DMS53 treated with DMSO at 0.1 percent for 48 hours (cell line): ENCODE results near the gene CCP110.

Experiments used
- DNase-seq: peaks from one replicate; lab custom pipeline; 2025; ENCODE audit not compliant: unreplicated experiment; lab: John Stamatoyannopoulos, UW

Gene CCP110

GRCh38 chr16:19549673-19550072 is 25.9 kb downstream of the CCP110 start:
- DNase-seq: no peak

- peak; percentile 91 for DNase-seq
These were observed 31.6 kb downstream of the CCP110 start, which contains the start of gene VPS35L for GRCh38 chr16:19555186-19555937. TSS of gene VPS35L (plus strand) at chr16:19555703. CDS start at chr16:19555730, 27 bp downstream.

DNA sequence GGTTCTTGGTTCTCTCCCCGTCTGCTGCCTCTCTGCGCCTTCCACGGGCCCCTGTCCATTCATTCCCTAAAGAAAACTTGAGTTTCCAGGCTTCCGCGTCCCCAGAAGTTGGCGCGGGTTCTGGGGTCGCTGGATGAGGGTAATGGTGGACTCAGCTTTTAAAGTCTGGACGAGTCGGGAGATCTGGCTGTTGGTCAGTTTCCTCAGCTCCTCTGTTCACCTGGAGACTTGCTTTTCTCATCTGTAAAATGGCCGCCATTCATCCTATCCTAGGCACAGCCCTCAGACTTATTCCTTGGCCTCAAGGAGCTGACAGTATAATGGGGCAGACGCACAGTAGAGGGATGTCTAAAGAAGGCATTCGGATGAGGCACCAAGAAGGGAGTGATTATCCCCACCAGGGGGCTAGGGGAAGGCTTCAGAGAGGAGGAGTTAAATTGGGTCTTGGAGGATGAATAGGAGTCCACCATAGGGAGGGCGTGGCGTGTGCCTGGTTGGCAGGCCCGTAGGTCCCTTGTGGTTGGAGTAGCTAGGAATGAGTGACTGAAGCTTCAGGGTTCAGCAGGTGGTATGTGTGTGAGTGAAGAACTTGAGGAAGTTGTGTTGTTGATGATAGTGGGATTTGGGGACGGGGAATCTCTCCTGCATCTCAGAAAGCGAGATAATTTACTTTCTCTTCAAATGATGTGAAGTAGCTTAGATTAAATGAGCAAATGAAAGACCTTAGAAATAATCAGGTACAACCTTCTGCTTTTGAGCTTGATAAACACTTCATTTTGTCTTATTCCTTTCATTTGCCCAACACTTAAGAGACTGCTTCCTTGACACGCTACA is 32.4 kb downstream of the CCP110 start:
- DNase-seq: no peak

GRCh38 chr16:19559242-19559910 is 35.6 kb downstream of the CCP110 start:
- peak; percentile 27 for DNase-seq

DNA sequence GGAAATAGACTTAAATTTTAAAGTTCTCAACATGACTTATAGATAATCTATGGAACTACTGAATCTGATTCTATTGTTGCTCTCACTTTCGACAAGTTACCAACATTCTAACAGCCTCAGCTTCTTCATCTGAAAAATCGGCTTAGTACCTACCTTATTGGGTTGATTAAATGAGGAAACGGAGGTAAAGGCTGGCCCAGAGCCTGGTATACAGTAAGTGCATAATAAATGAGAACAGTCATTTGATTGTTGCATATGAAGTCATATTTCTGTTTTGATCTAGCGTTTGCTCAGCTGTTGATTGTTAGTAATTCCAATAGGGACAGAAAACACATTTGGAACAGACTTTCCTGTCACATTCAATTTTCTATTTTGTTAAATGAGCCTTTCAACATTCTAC is 36.3 kb downstream of the CCP110 start:
- no peak for DNase-seq

DNA sequence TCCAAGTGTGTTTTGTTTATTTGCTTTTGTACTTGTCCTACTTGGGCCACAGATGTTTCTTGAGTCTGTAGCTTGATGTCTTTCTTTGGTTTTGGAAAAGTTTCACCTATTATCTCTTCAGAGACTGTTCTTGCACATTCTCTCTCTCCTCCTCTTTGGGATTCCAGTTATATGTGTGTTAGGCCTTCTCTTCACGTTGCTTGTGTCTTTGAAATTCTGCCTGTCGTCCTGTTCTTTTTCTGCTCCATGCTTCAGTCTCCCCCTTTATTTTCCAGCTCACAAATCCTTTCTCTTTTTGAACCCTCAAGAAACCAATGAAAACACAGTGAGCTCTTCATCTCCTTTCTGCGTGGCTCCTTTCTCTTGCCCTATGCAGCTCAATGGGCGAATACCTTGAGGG is 39.6 kb downstream of the CCP110 start:
- DNase-seq: no peak

- no peak for DNase-seq
These were observed 42.6 kb downstream of the CCP110 start for GRCh38 chr16:19566362-19566761.

GRCh38 chr16:19567560-19567959 is 43.8 kb downstream of the CCP110 start:
- DNase-seq: no peak

DNA sequence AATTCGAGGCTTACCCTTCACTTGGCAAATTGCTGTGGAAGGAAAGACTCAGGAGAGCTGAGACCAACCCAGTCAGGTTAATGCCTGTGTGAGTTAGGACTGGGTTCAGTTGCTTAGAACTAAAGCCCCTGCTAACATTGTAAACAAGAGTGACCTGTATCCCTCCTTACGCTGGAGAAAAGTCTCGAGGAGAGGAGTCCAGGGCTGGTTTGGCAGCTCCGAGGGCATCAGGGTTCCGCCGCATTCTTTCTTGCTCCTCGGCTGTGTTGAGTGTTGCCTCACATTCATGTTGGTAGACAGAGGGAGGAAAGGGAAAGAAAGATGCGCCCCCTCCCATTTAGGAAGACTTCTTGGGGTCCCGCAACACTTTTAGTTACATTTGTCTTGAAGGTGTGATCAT is 50.3 kb downstream of the CCP110 start:
- no peak for DNase-seq

DNA sequence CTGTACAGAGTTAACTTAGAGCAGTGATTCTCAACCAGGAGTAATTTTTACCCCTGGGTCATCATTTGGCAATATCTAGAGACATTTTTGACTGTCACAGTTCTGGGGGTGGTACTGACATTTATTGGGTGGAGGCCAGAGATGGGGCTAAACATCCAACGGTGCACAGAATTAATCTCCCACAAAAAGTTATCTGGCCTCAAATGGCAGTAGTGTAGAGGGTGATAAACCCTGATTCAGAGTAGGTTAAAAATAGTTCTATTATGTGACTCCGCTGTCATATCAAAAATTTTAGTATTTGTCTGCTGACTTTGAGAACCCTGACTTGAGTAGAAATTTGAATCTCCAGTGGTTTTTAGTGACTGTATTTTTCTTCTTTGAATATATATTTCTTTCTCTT is 50.9 kb downstream of the CCP110 start:
- DNase-seq: no peak

- DNase-seq: no peak
These were observed 54.7 kb downstream of the CCP110 start for GRCh38 chr16:19578378-19578971.

DNA sequence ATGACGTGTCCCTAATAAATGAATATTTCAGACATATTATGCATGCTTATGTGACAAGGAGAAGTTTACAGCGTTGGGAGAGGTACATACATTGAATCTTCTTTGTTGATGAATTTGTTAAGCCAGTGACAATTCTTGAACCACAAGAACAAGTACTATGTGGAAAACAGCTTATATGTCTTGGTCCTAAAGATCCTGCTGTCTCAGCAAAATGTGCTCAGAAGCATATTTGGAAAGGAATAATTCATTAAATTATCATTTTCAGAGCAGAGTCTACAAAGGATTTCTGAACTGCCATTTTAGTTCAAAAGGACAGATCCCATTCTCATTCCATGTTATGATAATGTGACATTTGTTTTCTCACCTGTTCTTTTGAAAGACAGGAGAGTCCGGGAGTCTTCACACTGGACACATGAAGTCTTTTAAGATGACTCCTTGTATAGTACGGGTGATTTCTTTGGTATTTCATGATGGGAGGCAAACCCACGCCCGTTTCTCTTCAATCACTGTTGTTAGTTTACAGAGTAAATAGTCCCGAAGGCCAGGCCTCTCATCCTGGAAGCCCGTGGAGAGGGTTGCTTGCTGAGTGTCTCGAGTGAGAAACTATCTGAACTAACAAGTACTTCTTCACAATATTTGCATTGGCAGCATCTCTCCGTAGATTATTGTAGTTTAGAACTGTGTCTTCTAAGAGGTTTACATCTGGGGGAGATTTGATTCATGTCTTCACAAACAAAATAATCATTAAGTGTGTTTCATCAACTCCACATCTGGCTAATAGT is 58.5 kb downstream of the CCP110 start:
- DNase-seq: no peak

- peak; percentile 26 for DNase-seq
These were observed 60.0 kb downstream of the CCP110 start for GRCh38 chr16:19583665-19584300.

DNA sequence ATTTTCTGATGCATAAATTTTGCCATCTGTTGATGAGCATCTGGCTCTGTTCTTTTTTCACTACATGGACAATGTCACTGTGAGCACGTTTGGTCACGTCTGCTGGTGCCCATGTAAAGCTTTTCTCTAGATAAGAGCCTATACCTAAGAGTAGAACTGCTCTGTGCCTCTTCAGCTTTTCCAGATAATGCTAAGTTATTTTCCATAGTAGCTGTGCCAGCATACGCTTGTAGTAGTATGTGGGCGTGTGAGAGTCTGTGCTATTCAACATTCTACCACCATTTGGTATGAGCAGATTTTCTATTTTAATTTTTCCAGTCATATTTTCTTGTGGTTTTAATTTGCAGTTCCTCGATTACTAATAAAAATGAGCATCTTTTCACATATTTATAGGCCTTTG is 64.9 kb downstream of the CCP110 start:
- DNase-seq: no peak

DNA sequence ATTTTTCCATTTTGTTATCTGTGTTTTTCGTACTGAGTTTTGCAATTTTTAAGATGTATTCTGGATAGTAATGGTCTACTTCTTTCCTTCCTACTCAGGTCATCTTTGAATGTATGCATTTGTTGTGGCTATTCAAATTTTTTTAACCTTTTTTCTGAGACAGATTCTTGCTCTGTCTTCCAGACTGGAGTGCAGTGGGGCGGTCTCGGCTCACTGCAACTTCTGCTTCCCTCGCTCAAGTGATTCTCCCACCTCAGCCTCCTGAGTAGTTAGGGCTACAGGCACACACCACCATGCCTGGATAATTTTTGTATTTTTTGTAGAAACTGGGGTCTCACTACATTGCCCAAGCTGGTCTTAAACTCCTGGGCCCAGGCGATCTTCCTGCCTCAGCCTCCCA is 65.4 kb downstream of the CCP110 start:
- DNase-seq: no peak

GRCh38 chr16:19589771-19590302 is 66.1 kb downstream of the CCP110 start:
- no peak for DNase-seq

DNA sequence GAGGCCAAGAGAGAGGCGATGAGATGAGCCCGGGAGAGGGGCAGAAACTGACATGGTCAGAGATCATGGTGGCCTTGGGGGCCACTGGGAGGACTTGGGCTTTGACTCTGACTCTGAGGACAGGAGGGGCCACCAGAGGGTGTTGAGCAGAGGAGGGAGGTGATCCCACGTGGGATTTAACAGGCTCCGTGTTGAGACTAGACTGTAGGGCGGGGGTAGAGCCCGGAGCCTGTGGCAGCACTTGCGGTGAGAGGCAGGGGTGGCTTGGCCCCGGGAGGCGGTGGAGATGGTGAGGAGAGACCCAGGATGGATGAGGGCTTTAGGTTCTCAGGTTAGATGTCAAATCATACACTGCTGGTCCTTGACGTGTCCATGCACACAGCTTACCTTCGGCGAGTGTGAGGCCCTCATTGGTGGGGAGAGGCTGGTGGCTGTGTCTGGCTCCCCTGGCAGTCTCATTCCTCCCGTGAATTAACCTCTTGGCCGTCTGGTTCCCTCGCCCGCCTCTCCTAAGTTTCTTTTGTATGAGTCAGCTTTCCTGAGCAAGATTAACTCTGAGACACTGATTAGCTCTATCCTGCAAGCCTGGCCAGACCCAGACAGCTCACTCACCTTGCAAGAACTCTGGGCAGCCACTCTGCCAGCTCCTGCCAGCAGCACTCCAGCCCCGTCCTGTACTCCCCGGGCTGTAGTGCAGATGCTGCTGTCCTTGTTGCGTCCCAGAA is 71.5 kb downstream of the CCP110 start:
- DNase-seq: no peak

GRCh38 chr16:19598805-19599510 is 75.2 kb downstream of the CCP110 start:
- DNase-seq: no peak
